Stimulated activated CD4-positive, alpha-beta T cell treated with anti-CD3 and anti-CD28 coated beads, Interleukin-4, amount 100 ng/mL, for 1 hour (primary cell): ENCODE data around the gene SULT6B1.
"Not testable (repeated sequence)": the region's sequence is repeated elsewhere in the genome, so short reads cannot be mapped to it uniquely, and the experiment has no call there.

Experiments
- DNase-seq: peaks from one replicate; pipeline ENCODE4 v3.0.0-alpha.2; 2020

The SULT6B1 gene

DNA sequence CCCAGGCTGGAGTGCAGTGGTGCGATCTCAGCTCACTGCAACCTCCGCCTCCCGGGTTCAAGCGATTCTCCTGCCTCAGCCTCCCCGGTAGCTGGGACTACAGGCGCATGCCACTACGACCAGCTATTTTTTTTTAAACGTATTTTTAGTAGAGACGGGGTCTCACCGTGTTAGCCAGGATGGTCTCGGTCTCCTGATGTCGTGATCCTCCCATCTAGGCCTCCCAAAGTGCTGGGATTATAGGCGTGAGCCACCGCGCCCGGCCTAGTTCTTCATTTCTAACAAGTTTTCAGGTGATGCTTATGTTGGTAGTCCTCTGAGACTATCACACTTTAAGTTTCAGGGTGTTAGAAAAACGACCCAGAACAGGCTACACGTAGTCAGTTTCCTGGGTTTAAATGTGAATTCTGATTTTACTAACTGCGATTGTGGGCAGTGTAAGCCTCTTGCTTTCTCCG lies 7.4 kb upstream of the SULT6B1 start:
- DNase-seq: not testable (repeated sequence)

DNA sequence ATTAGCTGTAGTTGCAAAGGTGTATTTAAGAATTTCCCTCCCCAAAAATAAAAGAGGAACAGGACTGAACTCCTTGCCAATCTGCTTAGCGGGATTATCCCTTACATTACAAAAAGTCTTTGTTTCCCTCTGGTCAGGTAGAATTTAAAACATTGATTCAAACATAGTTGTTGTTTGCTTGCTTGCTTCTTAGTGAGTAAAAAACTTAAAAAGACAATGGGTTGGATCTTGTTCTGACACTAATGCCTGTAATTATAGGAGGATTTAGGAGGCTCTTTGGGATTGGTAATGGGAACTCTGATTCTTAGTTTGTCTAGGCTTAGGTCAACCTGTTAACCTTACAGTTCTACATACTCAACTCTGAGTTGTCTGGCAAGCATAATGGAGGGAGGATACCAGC lies 4.1 kb upstream of the SULT6B1 start:
- DNase-seq: no peak

DNA sequence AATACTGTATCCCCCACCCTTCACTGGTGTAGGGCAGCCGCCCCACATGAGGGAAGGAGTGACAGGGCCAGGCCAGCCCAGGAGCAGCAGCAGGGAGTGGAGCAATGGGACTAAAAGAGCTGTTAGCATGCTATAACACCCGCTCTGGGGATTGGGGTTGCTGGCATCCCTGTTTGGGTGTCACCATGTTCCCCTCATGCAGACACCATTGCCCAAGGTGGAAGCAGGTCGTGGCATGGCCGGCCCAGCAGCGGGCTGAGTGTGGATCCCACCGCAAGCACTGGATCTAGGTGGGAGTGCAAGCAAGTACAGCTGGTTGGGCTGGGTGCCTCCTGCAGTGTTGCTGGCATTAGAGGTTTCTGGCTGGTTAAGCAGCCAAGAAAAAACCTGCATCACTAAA lies 3.3 kb upstream of the SULT6B1 start:
- DNase-seq: no peak

GRCh38 chr2:37191253-37191652 lies 2.8 kb upstream of the SULT6B1 start:
- no peak for DNase-seq

GRCh38 chr2:37190290-37190689 lies 1.8 kb upstream of the SULT6B1 start:
- no peak for DNase-seq

DNA sequence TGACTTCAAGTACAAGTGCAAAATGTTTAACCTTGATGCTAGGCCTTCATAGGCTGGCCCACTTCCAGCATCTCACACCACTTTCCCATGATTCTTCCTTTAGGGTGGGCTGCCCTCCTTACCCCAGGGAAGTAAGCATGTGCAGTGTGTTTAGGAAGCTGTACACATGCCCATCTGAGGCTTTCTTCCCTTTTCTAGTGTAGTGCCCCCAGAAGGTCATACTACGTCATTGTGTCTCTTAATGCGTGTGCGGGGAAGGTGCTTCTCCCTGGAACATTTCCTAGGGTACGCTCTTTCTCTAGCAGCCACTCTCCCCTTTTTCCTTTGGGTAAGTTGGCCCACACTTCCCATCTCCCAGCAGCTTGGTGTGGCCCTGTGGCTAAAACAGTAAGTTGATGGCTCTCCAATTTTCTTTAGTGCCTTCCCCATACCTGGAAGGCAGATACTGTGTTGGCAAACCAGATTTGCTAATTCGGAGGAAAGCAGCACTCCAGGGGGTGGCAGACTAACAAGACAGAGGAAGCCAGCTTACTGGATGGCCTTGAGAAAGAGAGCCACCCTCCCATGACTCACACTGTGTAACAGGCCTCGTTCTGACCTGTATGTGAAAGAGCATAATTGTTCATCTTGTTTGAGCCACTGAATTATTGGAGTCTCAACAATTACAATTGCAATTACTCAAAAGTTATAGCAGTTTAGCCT lies 1.1 kb upstream of the SULT6B1 start:
- no peak for DNase-seq

DNA sequence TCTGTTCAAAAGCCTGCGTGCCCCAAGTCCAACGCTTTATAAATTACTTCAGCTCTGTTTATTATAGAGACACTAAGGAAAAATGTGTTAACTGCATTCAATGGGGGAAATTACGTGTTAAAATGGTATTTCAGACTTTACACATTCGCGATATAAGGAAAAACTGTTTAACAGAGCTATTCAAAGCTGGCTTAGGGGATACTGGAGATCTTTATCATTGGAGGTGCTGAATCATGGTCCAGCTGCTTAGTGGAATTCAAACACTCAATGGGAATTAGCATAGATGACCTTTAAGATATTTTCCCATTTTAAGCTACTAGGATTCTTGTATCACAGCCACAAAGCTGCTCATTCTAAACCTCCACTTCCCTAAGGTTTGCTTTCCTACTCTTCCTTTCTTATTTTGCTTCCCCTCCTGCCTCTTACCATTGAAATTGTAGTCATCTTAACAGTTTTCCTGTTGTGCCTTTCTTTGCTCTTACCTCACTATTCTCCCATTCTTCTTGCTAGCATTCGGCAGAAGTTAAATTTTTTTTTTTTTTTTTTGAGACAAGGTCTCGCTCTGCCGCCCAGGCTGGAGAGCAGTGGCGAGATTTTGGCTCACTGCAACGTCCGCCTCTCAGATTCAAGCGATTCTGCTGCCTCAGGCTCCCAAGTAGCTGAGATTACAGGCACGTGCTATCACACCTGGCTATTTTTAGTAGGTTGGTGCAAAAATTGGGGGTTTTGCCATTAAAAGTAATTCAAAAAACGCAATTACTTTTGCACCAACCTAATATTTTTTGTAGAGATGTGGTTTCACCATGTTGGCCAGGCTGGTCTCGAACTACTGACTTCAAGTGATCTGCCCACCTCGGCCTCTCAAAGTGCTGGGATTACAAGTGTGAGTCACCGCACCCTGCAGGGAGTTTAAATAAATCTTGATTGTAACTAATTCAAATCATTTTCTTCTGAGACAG lies 6.5 kb downstream of the SULT6B1 start:
- no peak for DNase-seq

DNA sequence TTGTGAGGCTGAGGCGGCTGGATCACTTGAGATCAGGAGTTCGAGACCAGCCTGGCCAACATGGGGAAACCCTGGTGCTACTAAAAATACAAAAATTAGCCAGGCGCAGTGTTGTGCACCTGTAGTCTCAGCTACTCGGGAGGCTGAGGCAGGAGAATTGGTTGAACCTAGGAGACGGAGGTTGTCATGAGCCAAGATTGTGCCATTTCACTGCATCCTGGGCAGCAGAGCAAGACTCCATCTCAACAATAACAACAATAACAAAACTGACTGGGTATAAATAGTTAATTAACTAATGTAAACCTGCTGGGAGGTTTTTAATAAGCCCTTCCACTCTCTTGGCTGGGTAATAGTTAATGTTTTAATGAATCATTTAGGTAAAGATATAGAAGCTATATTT lies 7.8 kb downstream of the SULT6B1 start:
- no peak for DNase-seq

DNA sequence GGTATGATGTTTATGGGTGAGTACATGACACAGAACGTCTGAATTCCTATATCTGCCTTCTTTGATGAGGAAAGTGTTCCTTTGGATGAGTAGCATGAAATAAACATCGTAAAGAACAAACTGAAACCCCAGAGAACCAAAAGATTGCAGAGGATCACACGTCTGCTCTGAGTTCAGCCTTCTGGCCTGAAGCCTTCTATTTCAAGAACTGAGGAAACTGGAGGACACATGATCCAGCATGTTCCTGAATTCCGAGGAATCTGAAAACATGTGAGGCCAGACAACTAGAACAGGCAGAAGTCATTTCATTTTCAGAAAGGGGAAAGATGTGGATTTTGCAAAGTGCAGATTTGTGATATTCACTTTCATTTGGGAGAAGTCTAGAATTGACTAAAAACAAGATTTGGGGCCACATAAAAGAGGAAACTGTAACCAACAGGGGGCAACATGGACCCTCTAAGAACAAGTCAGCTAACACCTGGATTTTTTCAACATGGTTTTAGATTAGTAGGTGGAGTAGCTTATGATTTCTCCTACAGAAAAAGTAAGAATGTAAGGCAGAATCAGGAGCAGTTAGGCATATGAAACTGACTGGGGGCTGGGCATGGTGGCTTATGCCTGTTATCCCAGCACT lies 8.3 kb downstream of the SULT6B1 start:
- DNase-seq: no peak

- DNase-seq: no peak
Measured at GRCh38 chr2:37173741-37174140, 14.7 kb downstream of the SULT6B1 start.

- DNase-seq: no peak
Measured at GRCh38 chr2:37171624-37171950, 16.9 kb downstream of the SULT6B1 start.

DNA sequence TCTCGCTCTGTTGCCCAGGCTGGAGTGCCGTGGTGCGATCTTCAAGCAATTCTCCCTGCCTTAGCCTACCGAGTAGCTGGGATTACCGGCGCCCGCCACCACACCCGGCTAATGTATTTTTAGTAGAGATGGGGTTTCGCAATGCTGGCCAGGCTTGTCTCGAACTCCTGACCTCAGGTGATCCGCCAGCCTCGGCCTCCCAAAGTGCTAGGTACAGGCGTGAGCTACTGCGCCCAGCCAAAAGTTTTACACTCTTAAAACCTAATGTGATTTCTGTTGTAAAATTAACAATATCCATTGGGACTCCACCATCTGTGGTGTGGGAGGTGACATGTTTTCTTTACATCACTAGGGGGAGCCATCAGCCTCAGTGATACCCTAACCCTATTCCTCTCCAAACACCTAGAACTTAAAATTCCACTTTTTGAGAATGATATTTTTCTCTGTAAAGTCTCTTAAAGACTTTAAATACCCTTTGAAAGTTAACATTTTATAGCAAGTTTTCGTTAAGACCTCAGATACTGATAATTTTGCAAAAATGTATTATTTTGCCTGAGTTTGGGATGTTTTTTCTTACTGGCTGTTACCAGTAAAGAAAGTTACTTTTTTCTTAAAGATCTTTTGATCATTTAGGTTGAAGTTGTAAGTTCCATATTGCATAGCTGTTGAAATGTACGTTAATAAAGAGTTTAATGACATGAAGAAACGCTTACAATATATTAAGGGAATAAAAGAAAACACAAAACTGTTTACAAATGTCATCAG lies 20.1 kb downstream of the SULT6B1 start:
- no peak for DNase-seq

DNA sequence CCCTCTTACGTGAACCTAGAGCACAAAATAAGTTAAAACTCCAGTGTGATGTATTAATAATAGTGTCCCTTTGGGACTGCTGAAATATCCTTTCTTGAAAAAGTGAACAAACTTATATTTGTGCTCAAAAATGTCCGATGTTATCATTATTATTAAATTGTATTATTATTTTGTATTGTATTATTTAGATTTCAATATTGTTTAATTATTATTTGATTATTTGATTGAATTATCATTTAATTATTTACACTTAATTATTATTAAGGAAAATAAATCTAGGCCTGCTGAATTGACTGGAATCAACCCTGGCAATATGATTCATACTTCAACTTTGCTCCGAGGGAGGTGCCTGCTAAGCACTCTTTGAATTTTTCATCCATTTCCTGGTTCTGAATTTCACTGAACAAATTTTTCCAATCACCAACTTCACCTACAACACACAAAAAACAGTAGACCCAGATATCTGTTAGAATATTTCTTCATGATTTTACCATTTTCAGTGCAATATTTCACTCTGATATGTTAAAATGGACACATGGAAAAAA lies 20.8 kb downstream of the SULT6B1 start:
- no peak for DNase-seq

GRCh38 chr2:37164757-37165156 lies 23.7 kb downstream of the SULT6B1 start:
- DNase-seq: no peak

DNA sequence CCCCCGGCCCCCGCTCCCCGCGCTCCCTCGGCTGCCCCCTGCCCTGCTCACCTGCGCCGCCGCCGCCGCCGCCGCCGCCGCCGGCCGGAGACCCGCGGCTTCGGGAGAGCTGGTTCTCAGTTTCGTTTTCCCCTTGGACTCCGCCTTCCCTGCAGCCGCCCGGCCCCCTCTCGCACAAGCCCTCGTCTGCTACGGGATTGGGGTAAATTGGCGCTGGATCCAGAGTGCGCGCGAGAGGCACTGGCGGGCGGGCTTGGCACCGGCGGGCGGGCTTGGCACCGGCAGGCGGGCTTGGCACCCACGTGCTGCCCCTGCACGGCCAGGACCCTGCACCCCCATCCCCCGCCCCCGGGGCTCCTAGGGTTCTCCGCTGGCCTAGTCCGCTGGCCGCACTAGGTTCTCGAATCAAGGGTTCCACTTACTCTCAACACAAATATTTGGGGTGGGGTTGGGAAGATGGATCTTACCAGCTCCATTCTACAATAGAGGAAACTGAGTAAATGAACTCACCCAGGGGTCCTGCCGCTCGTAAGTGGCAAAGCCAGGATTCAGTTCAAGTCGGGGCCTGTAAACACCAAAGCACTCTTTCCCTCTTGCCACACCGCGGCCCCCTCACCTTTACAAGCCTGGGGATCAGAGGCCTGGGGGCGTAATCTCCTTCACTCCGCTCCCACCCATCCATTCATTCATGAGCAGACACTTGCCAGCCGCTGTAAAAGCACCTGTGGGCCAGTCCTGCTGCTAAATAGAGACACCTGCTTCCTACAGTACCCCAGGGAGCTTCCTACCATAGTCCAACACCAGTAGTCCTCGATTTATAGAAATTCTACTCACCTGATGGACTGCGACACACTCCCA lies 31.4 kb downstream of the SULT6B1 start, which contains the start of gene EIF2AK2:
Gene EIF2AK2, minus strand, starts transcription at position 124 of the 858 bp plus-strand sequence. CDS start 9,174 bp downstream, outside the sequence.
- peak; percentile 70 for DNase-seq

DNA sequence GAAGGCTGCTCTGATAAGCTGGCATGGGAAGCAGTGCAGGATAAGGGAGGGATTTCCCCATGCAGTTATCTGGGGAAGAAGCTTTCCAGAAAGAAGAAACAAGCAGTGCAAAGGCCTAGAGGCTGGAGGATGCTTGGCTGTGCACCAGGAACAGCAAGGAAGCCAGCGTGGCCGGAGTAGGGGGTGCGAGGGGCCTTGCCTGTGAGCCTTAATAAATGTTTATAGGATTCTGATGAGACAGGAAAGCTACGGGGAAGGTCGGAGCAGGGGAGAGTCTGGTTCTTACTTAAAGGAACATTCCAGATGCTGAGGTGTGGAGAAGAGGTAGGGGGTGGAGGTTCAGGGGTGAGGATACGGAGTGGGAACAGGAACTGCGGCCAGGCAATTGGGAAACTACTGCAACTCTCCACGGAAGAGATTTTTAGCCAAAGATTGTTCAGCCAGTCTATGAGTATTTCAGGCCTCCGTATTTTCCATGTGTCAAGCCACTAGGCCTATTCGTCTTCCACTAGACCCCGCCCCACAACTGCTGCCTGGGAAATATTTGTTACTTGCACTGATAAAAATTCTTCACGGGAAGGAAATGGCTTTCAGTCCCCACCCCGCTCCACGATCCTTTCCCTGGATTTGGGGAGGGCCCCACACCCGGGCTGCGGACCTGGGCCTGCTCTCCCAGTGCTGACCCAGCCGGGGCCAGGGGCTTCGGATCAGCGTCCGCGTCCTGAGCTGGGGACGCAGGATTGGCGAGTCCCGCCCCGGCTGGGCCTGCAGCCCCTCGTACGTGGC lies 32.2 kb downstream of the SULT6B1 start:
- peak; percentile 23 for DNase-seq

DNA sequence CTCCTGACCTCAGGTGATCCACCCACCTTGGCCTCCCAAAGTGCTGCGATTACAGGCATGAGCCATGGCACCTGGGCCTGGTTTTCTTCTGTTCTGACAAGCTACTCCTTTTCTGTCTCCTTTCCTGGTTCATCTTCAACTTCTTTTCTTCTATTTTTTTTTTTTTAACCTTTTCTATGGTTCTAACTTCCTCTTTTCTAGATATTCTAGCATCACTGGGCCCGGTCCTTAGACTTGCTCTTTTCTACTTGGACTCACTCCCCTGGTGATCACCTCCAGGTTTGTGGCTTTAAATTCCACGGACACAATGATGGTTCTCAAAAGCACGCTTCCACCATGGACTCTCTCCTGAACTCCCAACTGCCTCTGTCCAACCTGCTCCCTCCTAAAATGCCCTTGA lies 33.7 kb downstream of the SULT6B1 start:
- no peak for DNase-seq

GRCh38 chr2:37153224-37153623 lies 35.2 kb downstream of the SULT6B1 start:
- DNase-seq: no peak

GRCh38 chr2:37149626-37150322 lies 38.7 kb downstream of the SULT6B1 start:
- DNase-seq: no peak

DNA sequence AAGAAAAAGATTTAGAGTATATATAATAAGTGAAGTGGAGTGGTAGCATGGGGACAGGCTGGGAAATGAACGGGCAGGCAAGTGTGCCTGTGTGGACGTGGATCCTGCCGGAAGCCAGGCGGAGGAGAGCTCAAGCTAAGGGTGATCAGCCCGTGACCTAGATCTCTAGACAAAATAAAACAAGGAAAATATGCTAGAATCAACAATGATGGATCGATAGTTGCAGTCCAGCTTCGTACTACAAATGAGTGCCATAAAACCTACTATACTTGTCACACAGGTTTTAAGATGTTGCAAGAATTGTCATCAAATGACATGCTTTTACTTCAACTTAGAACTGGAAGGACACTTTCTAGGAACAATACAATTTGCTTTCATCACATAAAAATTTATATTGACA lies 40.1 kb downstream of the SULT6B1 start:
- no peak for DNase-seq
